ENCODE data around the gene ZDHHC8.

Gene ZDHHC8

GRCh38 chr22:20086763-20087162, 44.8 kb upstream of the ZDHHC8 start:
- Histone ChIP-seq H3K27ac (ENCODE audit: low read depth, low read length) (no peak overlapping the region), H3K79me2 (ENCODE audit: control insufficient read depth, low read length) (peaks cover 76% of the 10 kb centered on the region), H3K36me3 (ENCODE audit: control insufficient read depth, low read length) (peaks cover 85% of the 10 kb centered on the region), H3K27me3 (ENCODE audit: control insufficient read depth, low read length) (no peaks in the 10 kb centered on the region), H3K9me3 (ENCODE audit: control insufficient read depth, insufficient read depth, low read length) (no peaks in the 10 kb centered on the region), H3K4me1 (ENCODE audit: control insufficient read depth, low read length) (peaks cover 29% of the 10 kb centered on the region), H3K4me3 (ENCODE audit: low read length) (no peak overlapping the region), H3K4me2 (ENCODE audit: low read length) (no peak overlapping the region), H4K20me1 (ENCODE audit: control insufficient read depth, insufficient read depth, low read depth, low read length) (peaks cover 21% of the 10 kb centered on the region; the same call in 1 of the 2 replicates), H3K9me2 (replicated peaks; ENCODE audit: control insufficient read depth, low read length) (no peaks in the 10 kb centered on the region), H3F3A (ENCODE audit: control insufficient read depth, insufficient read depth) (no peaks in the 10 kb centered on the region)
- TF ChIP-seq EZH2phosphoT487 (IDR thresholded peaks at IDR 0.05; ENCODE audit: borderline replicate concordance, low read length) (no peak), CTCF (IDR thresholded peaks at IDR 0.05; ENCODE audit: low read depth, low read length, poor library complexity, severe bottlenecking) (no peak)

- Histone ChIP-seq H3K9me3 (ENCODE audit: control insufficient read depth, insufficient read depth, low read length) (no peaks in the 10 kb centered on the region), H3K27ac (ENCODE audit: low read depth, low read length) (no peak overlapping the region), H3K9me2 (replicated peaks; ENCODE audit: control insufficient read depth, low read length) (no peaks in the 10 kb centered on the region), H3K36me3 (ENCODE audit: control insufficient read depth, low read length) (peaks cover 93% of the 10 kb centered on the region), H3K4me1 (ENCODE audit: control insufficient read depth, low read length) (peaks cover 26% of the 10 kb centered on the region), H3K4me3 (ENCODE audit: low read length) (no peak overlapping the region), H3K4me2 (ENCODE audit: low read length) (no peak overlapping the region), H3F3A (ENCODE audit: control insufficient read depth, insufficient read depth) (no peaks in the 10 kb centered on the region), H3K79me2 (ENCODE audit: control insufficient read depth, low read length) (peaks cover 68% of the 10 kb centered on the region), H4K20me1 (ENCODE audit: control insufficient read depth, insufficient read depth, low read depth, low read length) (peaks cover 21% of the 10 kb centered on the region; the same call in 1 of the 2 replicates), H3K27me3 (ENCODE audit: control insufficient read depth, low read length) (no peaks in the 10 kb centered on the region)
- TF ChIP-seq EZH2phosphoT487 (IDR thresholded peaks at IDR 0.05; ENCODE audit: borderline replicate concordance, low read length) (no peak), CTCF (IDR thresholded peaks at IDR 0.05; ENCODE audit: low read depth, low read length, poor library complexity, severe bottlenecking) (no peak)
Observed at GRCh38 chr22:20087319-20088262, 44.0 kb upstream of the ZDHHC8 start.

DNA sequence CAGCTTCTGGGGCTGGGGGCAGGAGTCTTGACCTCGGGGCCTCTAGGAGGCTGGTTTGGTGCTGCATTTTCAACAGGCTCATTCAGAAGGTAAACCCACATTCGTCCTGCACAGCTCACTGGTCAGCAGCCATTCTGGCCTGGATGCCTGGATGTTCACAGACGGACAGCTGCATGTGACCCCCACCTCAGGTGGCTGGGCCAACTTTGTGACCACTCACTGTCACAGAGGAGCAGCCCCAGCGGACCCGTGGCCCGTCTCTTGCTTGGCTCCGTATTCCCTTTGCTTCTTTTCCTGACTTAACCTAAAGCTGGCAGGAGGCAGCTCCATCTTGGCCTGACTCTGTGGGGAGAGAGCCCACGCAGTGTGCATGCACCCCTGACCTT, 43.3 kb upstream of the ZDHHC8 start:
- H3K27me3 ChIP-seq (ENCODE audit: control insufficient read depth, low read length) = no peaks in the 10 kb centered on the region
- H3K36me3 ChIP-seq (ENCODE audit: control insufficient read depth, low read length) = peaks cover 94% of the 10 kb centered on the region
- H3K79me2 ChIP-seq (ENCODE audit: control insufficient read depth, low read length) = peaks cover 61% of the 10 kb centered on the region
- H3K4me3 ChIP-seq (ENCODE audit: low read length) = no peak overlapping the region
- H3F3A ChIP-seq (ENCODE audit: control insufficient read depth, insufficient read depth) = no peaks in the 10 kb centered on the region
- H3K27ac ChIP-seq (ENCODE audit: low read depth, low read length) = no peak overlapping the region
- no peak overlapping the region for H3K4me2 ChIP-seq (ENCODE audit: low read length)
- H4K20me1 ChIP-seq (ENCODE audit: control insufficient read depth, insufficient read depth, low read depth, low read length) = peaks cover 16% of the 10 kb centered on the region; the same call in 1 of the 2 replicates
- peaks cover 19% of the 10 kb centered on the region for H3K4me1 ChIP-seq (ENCODE audit: control insufficient read depth, low read length)
- H3K9me3 ChIP-seq (ENCODE audit: control insufficient read depth, insufficient read depth, low read length) = no peaks in the 10 kb centered on the region
- no peaks in the 10 kb centered on the region for H3K9me2 ChIP-seq (replicated peaks; ENCODE audit: control insufficient read depth, low read length)
- TF ChIP-seq CTCF (IDR thresholded peaks at IDR 0.05; ENCODE audit: low read depth, low read length, poor library complexity, severe bottlenecking) = no peak
- no peak for TF ChIP-seq EZH2phosphoT487 (IDR thresholded peaks at IDR 0.05; ENCODE audit: borderline replicate concordance, low read length)

Data from DOHH2 (cell line).